ENCODE measurements around the gene THEM4. TPM values are rescaled to one million over a fixed set of nuclear protein-coding genes. Genes with fewer than 3 reads are reported as not detected.

The THEM4 gene
- total RNA-seq: 10.6 and 13.2 TPM in 2 replicates

GRCh38 chr1:151909167-151910149 is at the start of gene THEM4:
Gene THEM4 (minus strand): TSS chr1:151909511. CDS start chr1:151909458, 53 bp downstream.

GRCh38 chr1:151853411-151853943 is 55.8 kb downstream of the THEM4 start, which contains the start of gene THEM5:
Gene THEM5 (minus strand): TSS chr1:151853712. CDS start chr1:151853565, 147 bp downstream.

GRCh38 chr1:151839457-151840403 is 69.6 kb downstream of the THEM4 start, which contains the start of gene C2CD4D:
Gene C2CD4D (minus strand): TSS chr1:151839820. CDS start chr1:151838989, 831 bp downstream.

GRCh38 chr1:151831605-151832004 is 77.7 kb downstream of the THEM4 start, which contains the start of gene RORC:
Gene RORC (minus strand): TSS chr1:151831802. CDS start chr1:151831764, 38 bp downstream.

Other genes starting within 250 kb of the THEM4 start
- gene CELF3, start 192.7 kb downstream of the THEM4 start, total RNA-seq: not detected in 2 replicates
- gene RIIAD1, start 188.0 kb downstream of the THEM4 start, total RNA-seq: not detected in 2 replicates
- gene MRPL9, start 146.0 kb downstream of the THEM4 start, total RNA-seq: 73.1 and 97.4 TPM in 2 replicates
- 1.5 and 3.8 TPM in 2 replicates for gene TDRKH, start 119.0 kb downstream of the THEM4 start, total RNA-seq
- not detected in 2 replicates for gene LINGO4, start 104.1 kb downstream of the THEM4 start, total RNA-seq
- under 0.01 and 0.15 TPM in 2 replicates for gene RORC, start 77.7 kb downstream of the THEM4 start, total RNA-seq
- gene C2CD4D, start 69.7 kb downstream of the THEM4 start, total RNA-seq: not detected in 2 replicates
- gene THEM5, start 55.8 kb downstream of the THEM4 start, total RNA-seq: 0.17 TPM in 1 of 2 replicates, not detected in the other
- gene S100A10, start 84.3 kb upstream of the THEM4 start, total RNA-seq: 107 and 187 TPM in 2 replicates
- 79.0 and 87.0 TPM in 2 replicates for gene S100A11, start 127.5 kb upstream of the THEM4 start, total RNA-seq
- not detected in 2 replicates for gene TCHHL1, start 179.6 kb upstream of the THEM4 start, total RNA-seq
- gene TCHH, start 205.9 kb upstream of the THEM4 start, total RNA-seq: under 0.01 TPM in 1 of 2 replicates, not detected in the other
- not detected in 2 replicates for gene RPTN, start 249.7 kb upstream of the THEM4 start, total RNA-seq